Measurements from ENCODE around the gene ZNF70. TPM values are rescaled to one million over a fixed set of nuclear protein-coding genes. Genes with fewer than 3 reads are reported as not detected.

Gene ZNF70
- total and polyA plus RNA-seq, 2 experiments from 2014 or later, result 2.3 to 5.2 TPM

DNA sequence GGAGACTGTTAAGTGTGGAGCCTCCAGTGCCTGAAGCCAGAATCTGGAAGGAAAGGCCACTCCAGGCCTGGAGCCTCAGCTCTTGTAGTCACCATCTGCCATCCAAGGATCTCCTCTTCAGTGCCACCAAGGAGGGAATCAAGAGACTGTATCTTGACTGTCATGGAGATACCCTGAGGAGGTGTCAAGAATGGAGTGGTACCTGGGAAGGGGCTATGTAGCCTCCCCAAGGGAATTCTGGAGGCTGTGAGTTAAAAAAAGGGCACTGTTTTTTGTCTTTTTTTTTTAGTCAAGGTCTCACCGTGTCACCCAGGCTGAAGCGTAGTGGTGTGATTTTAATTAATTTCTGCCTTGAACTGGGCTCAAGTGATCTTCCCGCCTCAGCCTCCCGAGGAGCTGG is 8.7 kb upstream of the ZNF70 start:
- 87% methylated on average over 4 of the region's 4 CpGs for WGBS (ENCODE audit: low lambda C conversion rate, missing lambda C conversion rate)
- Histone ChIP-seq H3K27ac (no peak overlapping the region), H3K9me2 (replicated peaks; ENCODE audit: insufficient read depth) (no peaks in the 10 kb centered on the region), H4K20me1 (ENCODE audit: insufficient read depth, poor library complexity, severe bottlenecking) (no peaks in the 10 kb centered on the region), H3K4me1 (ENCODE audit: insufficient read depth) (peaks cover 6% of the 10 kb centered on the region), H3K36me3 (replicated peaks; ENCODE audit: insufficient read depth, low read depth) (no peaks in the 10 kb centered on the region), H3K4me2 (no peak overlapping the region), H2AFZ (no peak overlapping the region), H3K9me3 (ENCODE audit: low read depth) (no peaks in the 10 kb centered on the region), H3K4me3 (no peak overlapping the region), H3K79me2 (no peaks in the 10 kb centered on the region), H3K27me3 (no peaks in the 10 kb centered on the region)
- TF ChIP-seq, protein P1, sequence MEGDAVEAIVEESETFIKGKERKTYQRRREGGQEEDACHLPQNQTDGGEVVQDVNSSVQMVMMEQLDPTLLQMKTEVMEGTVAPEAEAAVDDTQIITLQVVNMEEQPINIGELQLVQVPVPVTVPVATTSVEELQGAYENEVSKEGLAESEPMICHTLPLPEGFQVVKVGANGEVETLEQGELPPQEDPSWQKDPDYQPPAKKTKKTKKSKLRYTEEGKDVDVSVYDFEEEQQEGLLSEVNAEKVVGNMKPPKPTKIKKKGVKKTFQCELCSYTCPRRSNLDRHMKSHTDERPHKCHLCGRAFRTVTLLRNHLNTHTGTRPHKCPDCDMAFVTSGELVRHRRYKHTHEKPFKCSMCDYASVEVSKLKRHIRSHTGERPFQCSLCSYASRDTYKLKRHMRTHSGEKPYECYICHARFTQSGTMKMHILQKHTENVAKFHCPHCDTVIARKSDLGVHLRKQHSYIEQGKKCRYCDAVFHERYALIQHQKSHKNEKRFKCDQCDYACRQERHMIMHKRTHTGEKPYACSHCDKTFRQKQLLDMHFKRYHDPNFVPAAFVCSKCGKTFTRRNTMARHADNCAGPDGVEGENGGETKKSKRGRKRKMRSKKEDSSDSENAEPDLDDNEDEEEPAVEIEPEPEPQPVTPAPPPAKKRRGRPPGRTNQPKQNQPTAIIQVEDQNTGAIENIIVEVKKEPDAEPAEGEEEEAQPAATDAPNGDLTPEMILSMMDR (IDR thresholded peaks at IDR 0.05; ENCODE audit: poor library complexity), result no peak
- no peak for TF ChIP-seq EZH2 (IDR thresholded peaks at IDR 0.05; ENCODE audit: borderline replicate concordance)
- no peak for TF ChIP-seq EZH2phosphoT487 (IDR thresholded peaks at IDR 0.05; ENCODE audit: low read depth, severe bottlenecking, unreplicated experiment)
- DNase-seq (ENCODE audit: low spot score), result no peak

DNA sequence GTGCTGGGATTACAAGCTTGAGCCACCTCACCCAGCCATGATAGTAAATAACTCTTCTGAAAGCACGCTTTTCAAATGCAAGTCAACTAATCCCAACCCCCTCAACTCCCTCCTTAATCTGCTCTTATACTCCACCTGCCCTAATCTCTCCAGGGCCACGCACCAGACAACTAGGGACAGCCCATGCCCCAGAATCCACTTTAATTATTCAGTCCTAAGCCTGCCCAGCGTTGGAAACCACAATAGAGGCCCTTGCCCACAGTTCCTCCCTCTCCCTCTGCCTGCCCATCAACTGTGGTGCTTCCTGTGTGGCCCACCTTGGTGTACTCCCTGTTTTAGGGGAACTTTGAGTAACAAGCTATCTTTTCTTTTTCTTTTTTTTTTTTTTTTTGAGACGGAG is 6.0 kb upstream of the ZNF70 start:
- Histone ChIP-seq H3K79me2 (no peaks in the 10 kb centered on the region), H3K27me3 (no peaks in the 10 kb centered on the region), H3K27ac (no peak overlapping the region), H3K4me2 (no peak overlapping the region), H3K9me3 (ENCODE audit: low read depth) (no peaks in the 10 kb centered on the region), H2AFZ (no peak overlapping the region), H4K20me1 (ENCODE audit: insufficient read depth, poor library complexity, severe bottlenecking) (no peaks in the 10 kb centered on the region), H3K36me3 (replicated peaks; ENCODE audit: insufficient read depth, low read depth) (no peaks in the 10 kb centered on the region), H3K4me1 (ENCODE audit: insufficient read depth) (no peaks in the 10 kb centered on the region), H3K9me2 (replicated peaks; ENCODE audit: insufficient read depth) (no peaks in the 10 kb centered on the region), H3K4me3 (no peak overlapping the region)
- DNase-seq (ENCODE audit: low spot score), result no peak
- WGBS (ENCODE audit: low lambda C conversion rate, missing lambda C conversion rate), result 77% methylated on average over 4 of the region's 4 CpGs
- TF ChIP-seq, protein P1 (IDR thresholded peaks at IDR 0.05; ENCODE audit: poor library complexity), result no peak
- TF ChIP-seq EZH2 (IDR thresholded peaks at IDR 0.05; ENCODE audit: borderline replicate concordance) (no peak), EZH2phosphoT487 (IDR thresholded peaks at IDR 0.05; ENCODE audit: low read depth, severe bottlenecking, unreplicated experiment) (no peak)

DNA sequence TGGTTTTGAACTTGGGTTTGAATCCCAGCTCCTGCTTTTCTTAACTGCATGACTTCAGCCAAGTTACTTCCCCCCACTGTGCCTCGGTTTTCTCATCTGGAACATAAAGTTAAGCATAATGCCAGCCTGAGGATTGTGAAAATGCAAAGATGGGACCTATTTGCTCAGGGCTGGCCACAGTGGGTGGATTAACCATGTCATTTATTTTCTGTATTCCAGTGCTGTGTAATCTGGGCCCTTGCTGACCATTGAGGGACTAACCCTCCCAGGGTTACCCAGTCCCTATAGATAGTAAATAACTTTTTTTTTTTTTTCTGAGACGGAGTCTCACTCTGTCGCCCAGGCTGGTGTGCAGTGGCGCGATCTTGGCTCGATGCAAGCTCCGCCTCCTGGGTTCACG is 4.8 kb upstream of the ZNF70 start:
- no peaks in the 10 kb centered on the region for H3K27me3 ChIP-seq
- WGBS (ENCODE audit: low lambda C conversion rate, missing lambda C conversion rate), result 95% methylated on average over 8 of the region's 8 CpGs
- H3K4me2 ChIP-seq, result no peak overlapping the region
- no peak overlapping the region for H3K4me3 ChIP-seq
- H3K4me1 ChIP-seq (ENCODE audit: insufficient read depth), result no peaks in the 10 kb centered on the region
- H3K9me2 ChIP-seq (replicated peaks; ENCODE audit: insufficient read depth), result no peaks in the 10 kb centered on the region
- no peak for DNase-seq (ENCODE audit: low spot score)
- no peak overlapping the region for H2AFZ ChIP-seq
- H3K79me2 ChIP-seq, result no peaks in the 10 kb centered on the region
- H3K27ac ChIP-seq, result no peak overlapping the region
- no peaks in the 10 kb centered on the region for H4K20me1 ChIP-seq (ENCODE audit: insufficient read depth, poor library complexity, severe bottlenecking)
- H3K9me3 ChIP-seq (ENCODE audit: low read depth), result no peaks in the 10 kb centered on the region
- TF ChIP-seq, protein P1 (IDR thresholded peaks at IDR 0.05; ENCODE audit: poor library complexity), result no peak
- TF ChIP-seq EZH2 (IDR thresholded peaks at IDR 0.05; ENCODE audit: borderline replicate concordance), result no peak
- no peak for TF ChIP-seq EZH2phosphoT487 (IDR thresholded peaks at IDR 0.05; ENCODE audit: low read depth, severe bottlenecking, unreplicated experiment)
- H3K36me3 ChIP-seq (replicated peaks; ENCODE audit: insufficient read depth, low read depth), result no peaks in the 10 kb centered on the region

Data from hepatocyte (in vitro differentiated cells).